Lung (tissue), 16 donors: ENCODE results near the gene EIF2B5. TPM values are rescaled to one million over a fixed set of nuclear protein-coding genes. Genes with fewer than 3 reads are reported as not detected.

Experiments
- ATAC-seq: fragments of 200-7000 bp; cut with Tn5 transposase; one replicate; pipeline ENCODE4 v1.9.1; 2020; ENCODE audit warnings: moderate number of reproducible peaks; ENCODE audit not compliant: insufficient read depth, low FRiP score
- DNase-seq, 3 donors: peaks; one replicate each; pipeline ENCODE4 v3.0.0-alpha.2; 2013 to 2017
- H3K27ac ChIP-seq, 2 donors: one replicate each; pipeline ENCODE4 v1.5.1; 2013; ENCODE audit warnings: mild to moderate bottlenecking in 2 of 2, moderate library complexity in 2 of 2, control low read depth in 1 of 2, inconsistent platforms in 1 of 2, low read depth in 1 of 2, low read length in 1 of 2
- H3K27me3 ChIP-seq, 3 donors: one replicate each; pipeline ENCODE4 v1.5.1; 2013; ENCODE audit warnings: low read length in 2 of 3; ENCODE audit not compliant: control insufficient read depth in 3 of 3, insufficient read depth in 3 of 3
- H3K36me3 ChIP-seq, 4 donors: one replicate each; pipeline ENCODE4 v1.5.1; 2013; ENCODE audit warnings: low read length in 4 of 4, mild to moderate bottlenecking in 1 of 4, moderate library complexity in 1 of 4; ENCODE audit not compliant: control insufficient read depth in 4 of 4, insufficient read depth in 4 of 4
- H3K4me1 ChIP-seq, 5 donors: one replicate each; pipeline ENCODE4 v1.5.1; 2013; ENCODE audit warnings: low read length in 5 of 5, mild to moderate bottlenecking in 2 of 5, moderate library complexity in 1 of 5; ENCODE audit not compliant: control insufficient read depth in 5 of 5, insufficient read depth in 5 of 5
- H3K4me3 ChIP-seq: one replicate; pipeline ENCODE4 v1.5.1; 2013; ENCODE audit warnings: mild to moderate bottlenecking, control low read depth, moderate library complexity
- H3K9ac ChIP-seq, 2 donors: one replicate each; pipeline ENCODE4 v1.5.1; 2013; ENCODE audit warnings: low read length in 2 of 2, control low read depth in 1 of 2; ENCODE audit not compliant: insufficient read depth in 1 of 2
- H3K9me3 ChIP-seq, 4 donors: one replicate each; pipeline ENCODE4 v1.5.1; 2013; ENCODE audit warnings: low read length in 3 of 4, mild to moderate bottlenecking in 1 of 4, moderate library complexity in 1 of 4; ENCODE audit not compliant: control insufficient read depth in 4 of 4, insufficient read depth in 3 of 4
- WGBS, 2 donors: extraction: QIAGEN DNeasy Blood & Tissue Kit; methylation state at CpG; one replicate each; pipeline ENCODE4 v1.1.7; 2013; 5-methylcytosine and 5-hydroxymethylcytosine counted together
- long read RNA-seq, 5 donors: transcript quantifications; one replicate each; lab custom pipeline, GENCODE V29; 2026
- polyA plus RNA-seq, 2 donors: library from polyadenylated mRNA; stranded (reverse); fragments of 200-250 nt; gene quantifications; one replicate each; pipeline ENCODE4 v1.2.1, GENCODE V29; 2013
- total RNA-seq, 2 donors: library from RNA; depleted of rRNA in 1 of 2; stranded (reverse); fragments of >200 nt in 1 of 2; gene quantifications; one replicate each; pipeline ENCODE4 v1.2.1, GENCODE V29; 2014 to 2021
- TF ChIP-seq, protein P1 (sequence below): IDR thresholded peaks from 2 replicates; pipeline ENCODE4 v1.5.1; 2012; ENCODE audit warnings: mild to moderate bottlenecking; ENCODE audit errors: control extremely low read depth, extremely low read depth
- donor health status: control.
- donor health status: control.
- donor health status: Bipolar disorder and iron deficiency.
- donor health status: healthy.
- donor health status: DM: yes; HTN: yes; CAD: no.

Gene EIF2B5
- total RNA-seq: 10 to 100 TPM; 32.5 to 36.0 TPM
- polyA plus RNA-seq: 10 to 100 TPM; 39.7 to 43.2 TPM
- long read RNA-seq, donor 1, transcript EIF2B5-201 (16 exons, 2,656 nt): major isoform, 8 of 9 reads
- long read RNA-seq, donor 1, partial matches to known transcripts: 0 of 9 reads
- long read RNA-seq, donor 1, other reads (novel, unspliced or antisense): 0 of 9 reads
- long read RNA-seq, donor 2, partial matches to known transcripts: 0 of 5 reads
- long read RNA-seq, donor 2, other reads (novel, unspliced or antisense): 0 of 5 reads
- long read RNA-seq, donor 3, transcript EIF2B5-202 (2 exons, 585 nt): major isoform, 5 of 20 reads
- long read RNA-seq, donor 3, partial matches to known transcripts: 10 of 20 reads
- long read RNA-seq, donor 3, other reads (novel, unspliced or antisense): 0 of 20 reads
- long read RNA-seq, donor 4, partial matches to known transcripts: 0 of 2 reads
- long read RNA-seq, donor 4, other reads (novel, unspliced or antisense): 0 of 2 reads
- long read RNA-seq, donor 5, transcript EIF2B5-201 (16 exons, 2,656 nt): major isoform, 11 of 16 reads
- long read RNA-seq, donor 5, partial matches to known transcripts: 0 of 16 reads
- long read RNA-seq, donor 5, other reads (novel, unspliced or antisense): 0 of 16 reads

DNA sequence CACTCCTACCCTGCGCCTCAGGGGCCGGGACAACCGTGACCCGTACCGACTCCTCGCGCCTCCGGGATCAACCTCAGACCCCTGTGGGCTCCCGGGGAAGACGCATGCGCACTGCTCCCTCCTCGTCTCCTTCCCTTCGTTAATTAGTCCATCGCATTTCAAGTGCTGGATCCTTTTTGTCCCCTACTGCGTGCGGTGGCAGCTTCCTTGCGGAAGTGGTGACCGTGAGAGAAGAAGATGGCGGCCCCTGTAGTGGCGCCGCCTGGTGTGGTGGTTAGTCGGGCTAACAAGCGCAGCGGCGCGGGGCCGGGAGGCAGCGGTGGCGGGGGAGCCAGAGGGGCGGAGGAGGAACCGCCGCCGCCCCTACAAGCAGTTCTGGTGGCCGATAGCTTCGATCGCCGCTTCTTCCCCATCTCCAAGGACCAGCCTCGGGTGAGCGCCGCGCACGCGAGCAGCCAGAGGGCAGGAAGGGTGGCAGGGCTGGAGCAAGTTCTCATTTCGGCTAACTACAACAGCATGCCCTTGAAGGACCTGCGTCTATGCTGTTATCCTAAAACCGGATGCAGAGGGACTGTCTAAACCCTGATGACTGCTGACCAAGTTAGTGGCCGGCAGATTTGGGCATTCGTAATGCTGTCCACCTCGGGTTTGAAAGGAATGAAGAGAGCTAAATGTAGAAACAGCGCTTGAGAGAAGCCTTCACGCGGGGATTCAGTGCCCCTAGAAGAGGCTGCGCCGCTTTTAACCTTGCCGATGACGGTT, at the start of gene EIF2B5:
EIF2B5 (plus strand) TSS at position 210 of the 762 bp plus-strand sequence; CDS start at position 238, 28 bp downstream.
- WGBS, 2 donors: 0 to 1% methylated on average over 56 of the region's 56 CpGs
- peak; percentile 92 to 97 (median 97) for DNase-seq
- peak within 1 kb of the TSS; percentile 64 to 92 for H3K9ac ChIP-seq
- no peaks in the 10 kb centered on the region for H3K27me3 ChIP-seq
- peak; percentile 90 for ATAC-seq
- peaks cover 0 to 26% (median 7%) of the 10 kb centered on the region in 5 donors for H3K4me1 ChIP-seq
- peak within 1 kb of the TSS; percentile 95 for H3K4me3 ChIP-seq
- H3K27ac ChIP-seq: peak within 1 kb of the TSS; percentile 87 to 93
- TF ChIP-seq, protein P1, sequence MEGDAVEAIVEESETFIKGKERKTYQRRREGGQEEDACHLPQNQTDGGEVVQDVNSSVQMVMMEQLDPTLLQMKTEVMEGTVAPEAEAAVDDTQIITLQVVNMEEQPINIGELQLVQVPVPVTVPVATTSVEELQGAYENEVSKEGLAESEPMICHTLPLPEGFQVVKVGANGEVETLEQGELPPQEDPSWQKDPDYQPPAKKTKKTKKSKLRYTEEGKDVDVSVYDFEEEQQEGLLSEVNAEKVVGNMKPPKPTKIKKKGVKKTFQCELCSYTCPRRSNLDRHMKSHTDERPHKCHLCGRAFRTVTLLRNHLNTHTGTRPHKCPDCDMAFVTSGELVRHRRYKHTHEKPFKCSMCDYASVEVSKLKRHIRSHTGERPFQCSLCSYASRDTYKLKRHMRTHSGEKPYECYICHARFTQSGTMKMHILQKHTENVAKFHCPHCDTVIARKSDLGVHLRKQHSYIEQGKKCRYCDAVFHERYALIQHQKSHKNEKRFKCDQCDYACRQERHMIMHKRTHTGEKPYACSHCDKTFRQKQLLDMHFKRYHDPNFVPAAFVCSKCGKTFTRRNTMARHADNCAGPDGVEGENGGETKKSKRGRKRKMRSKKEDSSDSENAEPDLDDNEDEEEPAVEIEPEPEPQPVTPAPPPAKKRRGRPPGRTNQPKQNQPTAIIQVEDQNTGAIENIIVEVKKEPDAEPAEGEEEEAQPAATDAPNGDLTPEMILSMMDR: peak; percentile 26
- H3K9me3 ChIP-seq: no peaks in the 10 kb centered on the region
- peaks cover 5 to 9% (median 7%) of the 10 kb centered on the region in 4 donors for H3K36me3 ChIP-seq

DNA sequence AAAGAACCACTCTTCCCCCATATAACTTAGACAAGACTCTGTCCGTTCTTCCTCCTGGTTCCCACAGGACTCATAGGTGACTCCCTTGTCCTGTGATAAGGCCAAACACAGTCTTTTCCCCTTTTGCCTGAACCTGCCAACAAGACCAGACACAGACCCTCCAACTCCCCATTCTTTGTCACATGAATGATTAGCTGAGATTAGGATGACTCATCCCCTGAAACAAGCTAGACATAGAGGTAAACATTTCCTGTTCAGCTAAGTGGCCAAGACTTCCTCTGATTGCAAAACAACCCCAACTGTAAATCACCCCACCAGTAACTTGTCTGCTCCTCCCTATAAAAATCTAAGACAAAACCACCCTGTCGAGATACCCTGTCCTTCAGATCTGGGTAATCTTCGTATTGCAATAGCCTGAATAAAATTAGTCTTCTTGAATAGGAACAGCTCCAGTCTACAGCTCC, 49.7 kb upstream of the EIF2B5 start:
- H3K36me3 ChIP-seq: no peaks in the 10 kb centered on the region
- no peaks in the 10 kb centered on the region for H3K27me3 ChIP-seq
- H3K27ac ChIP-seq: no peak overlapping the region
- H3K9me3 ChIP-seq: peaks cover 0 to 4% (median 0%) of the 10 kb centered on the region in 4 donors
- H3K9ac ChIP-seq: no peak overlapping the region
- no peak overlapping the region for H3K4me3 ChIP-seq
- no peak for ATAC-seq
- 52 to 58% methylated on average over 3 of the region's 3 CpGs for WGBS, 2 donors
- DNase-seq: peak in 1 of 3 donors; percentile 0
- TF ChIP-seq, protein P1: no peak
- H3K4me1 ChIP-seq: peaks cover 0 to 1% (median 0%) of the 10 kb centered on the region in 5 donors

DNA sequence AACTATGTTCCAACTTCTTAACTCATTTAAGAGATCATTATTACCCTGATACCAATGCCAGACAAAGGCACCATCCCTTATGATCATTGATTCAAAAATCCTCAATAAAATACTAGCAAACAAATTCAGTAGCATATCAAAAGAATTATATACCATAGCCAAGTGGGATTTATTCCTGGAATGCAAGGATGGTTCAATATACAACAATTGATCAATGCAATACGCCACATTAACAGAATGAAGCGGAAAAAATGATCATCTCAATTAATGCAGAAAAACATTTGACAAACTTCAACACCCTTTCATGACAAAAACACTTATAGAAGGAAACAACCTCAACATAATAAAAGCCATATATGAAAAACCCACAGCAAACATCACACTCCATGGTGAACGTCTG, 43.0 kb upstream of the EIF2B5 start:
- no peak overlapping the region for H3K27ac ChIP-seq
- no peaks in the 10 kb centered on the region for H3K4me1 ChIP-seq
- H3K36me3 ChIP-seq: no peaks in the 10 kb centered on the region
- no peak overlapping the region for H3K4me3 ChIP-seq
- no peaks in the 10 kb centered on the region for H3K27me3 ChIP-seq
- H3K9me3 ChIP-seq: peaks cover 0 to 15% (median 5%) of the 10 kb centered on the region in 4 donors
- H3K9ac ChIP-seq: no peak overlapping the region
- DNase-seq: no peak
- no peak for ATAC-seq
- 96 to 98% methylated on average over 3 of the region's 3 CpGs for WGBS, 2 donors
- TF ChIP-seq, protein P1: no peak
